HCT116 (cell line): Measurements from ENCODE around the gene IGFLR1. TPM values are rescaled to one million over a fixed set of nuclear protein-coding genes. Genes with fewer than 3 reads are reported as not detected.

Experiments used
- ATAC-seq: fragments of 200-7000 bp; cut with Tn5 transposase; 2 replicates; pipeline ENCODE4 v1.9.1; 2020; ENCODE audit warnings: mild to moderate bottlenecking, moderate library complexity
- BruUV-seq: library from RNA; stranded (reverse); fragments of 400-500 nt; replicated peaks from 2 replicates; lab custom pipeline; 2021; lab: Mats Ljungman, UMichigan
- CTCF ChIA-PET: fragments of 300-600 bp; sonication (Branson Sonifier 250); formaldehyde crosslinking; loops from one replicate; lab custom pipeline; 2021; ENCODE audit warnings: antibody characterized with exemption; lab: Charles Lee
- POLR2A ChIA-PET: fragments of 300-600, 350-600 bp; sonication (Branson Sonifier 250); formaldehyde crosslinking; loops from one replicate; lab custom pipeline; 2021; ENCODE audit warnings: antibody characterized with exemption; lab: Charles Lee
- RAD21 ChIA-PET, 2 experiments: fragments of 300-600 bp; sonication (Branson Sonifier 250); formaldehyde crosslinking; loops; one replicate each; lab custom pipeline; 2023; ENCODE audit warnings: low total read pairs in 2 of 2; ENCODE audit not compliant: uncharacterized antibody in 2 of 2, unreplicated experiment in 2 of 2, low non-redundant PET in 1 of 2; lab: Charles Lee
- DNase-seq: peaks from one replicate; pipeline ENCODE4 v3.0.0-alpha.2; 2010; ENCODE audit warnings: low read depth, low spot score
- H2AFZ ChIP-seq: fragments of 200-600 bp; shearing (Covaris generic), sonication (generic); 2 replicates; pipeline ENCODE4 v1.6.1; 2017; ENCODE audit warnings: low read depth, mixed run types, mixed read lengths, antibody characterized with exemption, low read length; ENCODE audit not compliant: poor library complexity, severe bottlenecking
- H3K27ac ChIP-seq: 2 replicates; pipeline ENCODE4 v1.5.1; 2012; ENCODE audit warnings: low read depth, low read length
- H3K27me3 ChIP-seq: fragments of 200-600 bp; sonication (generic); 2 replicates; pipeline ENCODE4 v1.6.1; 2016; ENCODE audit warnings: mixed run types, low read length, mixed read lengths; ENCODE audit not compliant: insufficient read depth
- H3K36me3 ChIP-seq, 2 experiments: fragments of 200-500 bp in 1 of 2; fragments of 200-600 bp in 1 of 2; sonication (Bioruptor generic) in 1 of 2; sonication (generic) in 1 of 2; 2 replicates each; pipeline versions ENCODE4 v1.5.1 to v1.6.1; 2014 to 2016; ENCODE audit warnings: low read length in 2 of 2, inconsistent platforms in 1 of 2, mixed read lengths in 1 of 2, mixed run types in 1 of 2; ENCODE audit not compliant: insufficient read depth in 2 of 2, control insufficient read depth in 1 of 2
- H3K4me1 ChIP-seq, 2 experiments: fragments of 200-600 bp in 1 of 2; sonication (generic) in 1 of 2; 2 replicates each; pipeline versions ENCODE4 v1.5.1 to v1.6.1; 2012 to 2017; ENCODE audit warnings: low read length in 2 of 2, inconsistent platforms in 1 of 2, mild to moderate bottlenecking in 1 of 2, mixed read lengths in 1 of 2, mixed run types in 1 of 2, moderate library complexity in 1 of 2; ENCODE audit not compliant: insufficient read depth in 2 of 2, control insufficient read depth in 1 of 2
- H3K4me2 ChIP-seq: fragments of 200-600 bp; sonication (generic); 2 replicates; pipeline ENCODE4 v1.6.1; 2017; ENCODE audit warnings: mixed run types, low read length, mixed read lengths
- H3K4me3 ChIP-seq, 2 experiments: fragments of 200-600 bp in 1 of 2; sonication (generic) in 1 of 2; replicated peaks in 1 of 2; 2 replicates each; pipeline ENCODE4 v1.5.1; 2011 to 2016; ENCODE audit warnings: low read length in 2 of 2, control low read depth in 1 of 2, low read depth in 1 of 2, mild to moderate bottlenecking in 1 of 2, mixed read lengths in 1 of 2, mixed run types in 1 of 2
- H3K79me2 ChIP-seq: fragments of 200-600 bp; sonication (generic); 2 replicates; pipeline ENCODE4 v1.6.1; 2017; ENCODE audit warnings: mild to moderate bottlenecking, mixed run types, low read length, moderate library complexity, mixed read lengths; ENCODE audit not compliant: insufficient read depth
- H3K9ac ChIP-seq: fragments of 200-600 bp; sonication (generic); 2 replicates; pipeline ENCODE4 v1.6.1; 2016; ENCODE audit warnings: low read length, mixed read lengths
- H3K9me2 ChIP-seq: fragments of 200-600 bp; sonication (generic), shearing (Covaris generic); 2 replicates; pipeline ENCODE4 v1.6.1; 2017; ENCODE audit warnings: mixed run types, mild to moderate bottlenecking, moderate library complexity; ENCODE audit not compliant: insufficient read depth
- H3K9me3 ChIP-seq, 2 experiments: fragments of 200-500 bp in 1 of 2; fragments of 200-600 bp in 1 of 2; sonication (Bioruptor generic) in 1 of 2; sonication (generic) in 1 of 2; 2 replicates each; pipeline ENCODE4 v1.6.1; 2014 to 2017; ENCODE audit warnings: low read length in 2 of 2, mixed read lengths in 2 of 2, inconsistent platforms in 1 of 2, low read depth in 1 of 2, mild to moderate bottlenecking in 1 of 2, mixed run types in 1 of 2, moderate library complexity in 1 of 2; ENCODE audit not compliant: control insufficient read depth in 1 of 2, insufficient read depth in 1 of 2
- H4K20me1 ChIP-seq: fragments of 200-600 bp; sonication (generic), shearing (Covaris generic); 2 replicates; pipeline ENCODE4 v1.6.1; 2017; ENCODE audit warnings: mixed run types, mild to moderate bottlenecking, moderate library complexity; ENCODE audit not compliant: insufficient read depth
- CTCF ChIP-seq, 3 experiments: fragments of 200-600 bp in 1 of 3; sonication (generic) in 1 of 3; IDR thresholded peaks in 2 of 3; conservative IDR thresholded peaks in 1 of 3; 2 replicates each; pipeline ENCODE4 v1.5.1; 2012 to 2017; ENCODE audit warnings: low read depth in 2 of 3, low read length in 2 of 3, antibody characterized with exemption in 1 of 3, borderline replicate concordance in 1 of 3, control low read depth in 1 of 3, mild to moderate bottlenecking in 1 of 3, mixed read lengths in 1 of 3, mixed run types in 1 of 3, moderate library complexity in 1 of 3; ENCODE audit not compliant: insufficient read depth in 1 of 3
- EGR1 ChIP-seq: IDR thresholded peaks from 2 replicates; pipeline ENCODE4 v1.6.1; 2012; ENCODE audit warnings: low read depth
- ELF1 ChIP-seq: IDR thresholded peaks from 2 replicates; pipeline ENCODE4 v1.6.1; 2012; ENCODE audit warnings: low read depth, borderline replicate concordance
- EZH2phosphoT487 ChIP-seq: fragments of 200-600 bp; IDR thresholded peaks from 2 replicates; pipeline ENCODE4 v1.6.1; 2018; ENCODE audit warnings: antibody characterized with exemption, borderline replicate concordance
- FOSL1 ChIP-seq: IDR thresholded peaks from 2 replicates; pipeline ENCODE4 v1.6.1; 2012; ENCODE audit warnings: low read depth
- MAX ChIP-seq: IDR thresholded peaks from 2 replicates; pipeline ENCODE4 v1.6.1; 2012
- POLR2A ChIP-seq: IDR thresholded peaks from 2 replicates; pipeline ENCODE4 v1.7.0; 2011; ENCODE audit warnings: borderline replicate concordance; ENCODE audit not compliant: insufficient read depth, insufficient read length; ENCODE audit errors: extremely low read depth
- RAD21 ChIP-seq: IDR thresholded peaks from 2 replicates; pipeline ENCODE4 v1.6.1; 2012; ENCODE audit warnings: low read depth, mild to moderate bottlenecking
- SIN3A ChIP-seq: IDR thresholded peaks from 2 replicates; pipeline ENCODE4 v1.6.1; 2012; ENCODE audit warnings: low read depth
- SP1 ChIP-seq: IDR thresholded peaks from 2 replicates; pipeline ENCODE4 v1.6.1; 2012; ENCODE audit warnings: low read depth
- SRF ChIP-seq: IDR thresholded peaks from 2 replicates; pipeline ENCODE4 v1.6.1; 2012; ENCODE audit warnings: low read depth
- TCF7L2 ChIP-seq: IDR thresholded peaks from 2 replicates; pipeline ENCODE4 v1.7.0; 2011; ENCODE audit warnings: borderline replicate concordance, inconsistent platforms; ENCODE audit not compliant: insufficient read depth, insufficient read length; ENCODE audit errors: extremely low read depth
- ZBTB33 ChIP-seq: IDR thresholded peaks from 2 replicates; pipeline ENCODE4 v1.6.1; 2011; ENCODE audit warnings: mild to moderate bottlenecking, low read length, moderate library complexity; ENCODE audit not compliant: insufficient replicate concordance; ENCODE audit errors: extremely low read depth
- ZNF274 ChIP-seq: fragments of 200-500 bp; sonication (Bioruptor generic); IDR thresholded peaks from 2 replicates; pipeline ENCODE4 v1.6.1; 2014; ENCODE audit warnings: mild to moderate bottlenecking, low read depth, low read length, inconsistent platforms
- intact Hi-C: fragments of 100-400 bp; cut with micrococcal nuclease; formaldehyde crosslinking; loops from 2 replicates; pipeline ENCODE4 v1.10.0; 2022
- total RNA-seq: library from RNA; stranded (reverse); gene quantifications from one replicate; pipeline ENCODE4 v1.2.1, GENCODE V29; 2021; ENCODE audit not compliant: unreplicated experiment

The IGFLR1 gene
- total RNA-seq, 1 experiment from 2014 or later: 8.3 TPM

GRCh38 chr19:35782589-35782988 is 40.3 kb upstream of the IGFLR1 start:
- no peaks in the 10 kb centered on the region for H3K27me3 ChIP-seq
- intact Hi-C loops: no loop called here
- POLR2A ChIA-PET: no interaction called here
- H3K27ac ChIP-seq: no peak overlapping the region
- H2AFZ ChIP-seq: no peak overlapping the region
- H3K4me3 ChIP-seq: no peak overlapping the region
- DNase-seq (no peak), ATAC-seq (no peak)
- CTCF ChIA-PET: no interaction called here
- no peaks in the 10 kb centered on the region for H3K4me1 ChIP-seq
- no peaks in the 10 kb centered on the region for H3K9me2 ChIP-seq
- H3K36me3 ChIP-seq: peaks cover 2 to 4% of the 10 kb centered on the region in 2 experiments; a peak in 2 of 4 replicates
- no peaks in the 10 kb centered on the region for H3K9me3 ChIP-seq
- H3K4me2 ChIP-seq: no peak overlapping the region
- H4K20me1 ChIP-seq: no peaks in the 10 kb centered on the region
- RAD21 ChIA-PET: no interaction called here
- no TSS peak for BruUV-seq
- H3K9ac ChIP-seq: no peak overlapping the region
- no peaks in the 10 kb centered on the region for H3K79me2 ChIP-seq
- no peak for TF ChIP-seq MAX
- no peak for TF ChIP-seq ZBTB33
- no peak for TF ChIP-seq FOSL1
- no peak for TF ChIP-seq SRF
- TF ChIP-seq RAD21: no peak
- TF ChIP-seq ELF1: no peak

GRCh38 chr19:35781650-35782049 is 39.4 kb upstream of the IGFLR1 start:
- intact Hi-C loops: no loop called here
- H3K36me3 ChIP-seq: peaks cover 2 to 4% of the 10 kb centered on the region in 2 experiments; a peak in 2 of 4 replicates
- no peak overlapping the region for H3K4me2 ChIP-seq
- H3K79me2 ChIP-seq: no peaks in the 10 kb centered on the region
- no peaks in the 10 kb centered on the region for H3K9me2 ChIP-seq
- no peak overlapping the region for H3K27ac ChIP-seq
- RAD21 ChIA-PET: no interaction called here
- DNase-seq (no peak), ATAC-seq (no peak)
- no peak overlapping the region for H3K9ac ChIP-seq
- no peaks in the 10 kb centered on the region for H4K20me1 ChIP-seq
- no peak overlapping the region for H3K4me3 ChIP-seq
- no peaks in the 10 kb centered on the region for H3K9me3 ChIP-seq
- H2AFZ ChIP-seq: no peak overlapping the region
- H3K27me3 ChIP-seq: no peaks in the 10 kb centered on the region
- no TSS peak for BruUV-seq
- no peaks in the 10 kb centered on the region for H3K4me1 ChIP-seq
- POLR2A ChIA-PET: no interaction called here
- CTCF ChIA-PET: no interaction called here
- no peak for TF ChIP-seq TCF7L2
- TF ChIP-seq ZBTB33: no peak
- TF ChIP-seq CTCF (IDR thresholded peaks at IDR 0.05 in 2 of 3, conservative IDR thresholded peaks at IDR 0.05 in 1 of 3; ENCODE audit: borderline replicate concordance in 1 of 3, insufficient read depth in 1 of 3, low read depth in 2 of 3, low read length in 2 of 3): no peak
- no peak for TF ChIP-seq SP1
- TF ChIP-seq SIN3A: no peak
- no peak for TF ChIP-seq ZNF274
- no peak for TF ChIP-seq EZH2phosphoT487
- no peak for TF ChIP-seq MAX
- no peak for TF ChIP-seq FOSL1
- no peak for TF ChIP-seq POLR2A
- no peak for TF ChIP-seq ELF1
- no peak for TF ChIP-seq EGR1
